Activated effector memory CD4-positive, alpha-beta T cell treated with anti-CD3 and anti-CD28 coated beads, Interleukin-2, amount 50 U/mL, for 16 hours (primary cell): Measurements from ENCODE around the gene WDR5.
"Not testable (repeated sequence)": the region's sequence is repeated elsewhere in the genome, so short reads cannot be mapped to it uniquely, and the experiment has no call there.

Source experiments
- DNase-seq: peaks from one replicate; pipeline ENCODE4 v3.0.0-alpha.2; 2020

Gene WDR5

DNA sequence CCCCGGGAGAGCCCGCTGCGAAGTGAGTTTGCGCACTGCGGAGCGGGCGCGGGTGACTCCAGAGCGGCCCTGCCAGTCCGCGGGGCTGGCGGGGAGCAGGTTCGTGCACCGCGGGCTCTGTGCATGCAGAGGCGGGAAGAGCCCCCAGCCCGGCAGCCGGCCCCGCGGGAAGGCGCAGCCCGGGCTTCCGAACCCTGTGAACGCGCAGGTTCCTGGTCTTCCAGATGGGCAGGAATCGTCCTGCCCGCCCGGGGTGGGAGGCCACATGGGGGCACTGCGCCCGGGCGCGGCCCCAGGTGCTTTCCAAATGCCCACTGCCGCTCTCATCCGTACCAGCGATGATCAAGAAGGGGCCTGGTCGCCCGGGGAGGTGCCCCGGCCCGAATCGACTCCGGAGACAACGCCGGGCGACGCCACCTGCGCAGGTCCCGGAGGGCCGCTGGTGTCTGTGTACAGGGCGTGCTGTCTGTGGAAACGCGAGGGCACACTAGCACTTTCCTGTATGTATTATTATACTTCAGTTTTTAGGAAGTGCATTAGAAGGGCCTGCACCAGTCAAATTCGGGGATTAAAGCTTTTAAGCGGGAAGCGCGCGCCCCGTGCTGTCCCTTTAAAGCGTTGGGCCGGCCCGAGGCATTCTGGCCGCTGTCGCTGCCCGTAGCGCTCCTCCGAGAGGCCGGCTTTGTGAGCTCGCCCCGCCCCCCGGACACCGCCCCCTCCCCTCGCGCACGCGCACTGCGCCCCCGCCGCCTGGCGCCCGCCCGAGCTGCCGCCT is at the start of gene WDR5:
TSS of gene WDR5 (plus strand) at position 740 of the 775 bp plus-strand sequence. CDS start 3,796 bp downstream, outside the sequence.
- DNase-seq, result peak; percentile 96

DNA sequence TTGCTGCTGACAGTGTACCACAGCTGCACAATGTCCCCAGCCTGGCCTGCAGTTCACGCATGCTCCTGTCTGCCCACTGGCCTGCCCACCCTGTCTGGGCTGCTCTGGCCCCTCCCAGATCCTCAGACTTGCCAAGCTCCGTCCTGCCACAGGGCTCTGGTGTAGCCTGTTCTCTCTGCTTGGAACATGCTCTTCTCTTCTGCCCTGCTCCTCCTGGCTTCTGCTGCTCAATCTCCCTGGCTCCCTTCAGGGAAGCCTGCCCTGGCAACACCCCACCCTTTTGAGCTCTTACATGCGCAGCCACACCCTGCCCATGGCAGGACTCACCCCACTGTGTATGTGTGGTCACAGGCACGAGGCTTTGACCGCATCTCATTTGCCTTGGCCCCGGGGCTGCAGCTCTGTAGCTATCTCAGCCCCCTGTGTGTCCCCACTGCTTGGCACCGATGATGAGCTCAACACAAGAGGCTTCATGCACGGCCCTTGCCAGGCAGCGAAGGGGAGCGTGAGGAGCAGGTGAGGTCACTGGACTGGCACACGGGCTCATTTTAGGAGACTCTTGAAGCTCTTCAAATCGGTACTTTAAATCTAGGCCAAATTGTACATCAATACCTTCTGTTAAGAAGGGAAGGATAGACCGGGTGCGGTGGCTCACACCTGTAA is 47.7 kb upstream of the WDR5 start:
- DNase-seq, result no peak

DNA sequence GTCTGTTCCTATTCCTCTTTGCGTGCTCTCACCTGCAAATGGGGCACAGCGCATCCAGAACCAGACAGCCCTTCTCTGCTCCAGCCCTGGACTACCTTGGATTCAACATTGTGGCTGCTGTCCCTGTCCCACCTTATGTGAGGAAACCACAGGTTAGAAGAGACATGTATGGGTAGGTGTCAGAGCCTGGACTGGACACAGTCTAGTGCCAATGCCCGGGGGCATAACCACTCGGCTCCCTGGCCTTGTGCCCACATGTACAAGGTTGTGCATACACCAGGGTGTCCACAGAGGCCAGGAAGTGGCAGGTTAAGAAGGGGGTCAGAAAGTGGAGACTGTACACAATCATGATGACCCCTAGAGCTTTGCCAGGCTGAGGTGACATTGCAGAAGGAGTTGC is 45.9 kb upstream of the WDR5 start:
- DNase-seq, result no peak

DNA sequence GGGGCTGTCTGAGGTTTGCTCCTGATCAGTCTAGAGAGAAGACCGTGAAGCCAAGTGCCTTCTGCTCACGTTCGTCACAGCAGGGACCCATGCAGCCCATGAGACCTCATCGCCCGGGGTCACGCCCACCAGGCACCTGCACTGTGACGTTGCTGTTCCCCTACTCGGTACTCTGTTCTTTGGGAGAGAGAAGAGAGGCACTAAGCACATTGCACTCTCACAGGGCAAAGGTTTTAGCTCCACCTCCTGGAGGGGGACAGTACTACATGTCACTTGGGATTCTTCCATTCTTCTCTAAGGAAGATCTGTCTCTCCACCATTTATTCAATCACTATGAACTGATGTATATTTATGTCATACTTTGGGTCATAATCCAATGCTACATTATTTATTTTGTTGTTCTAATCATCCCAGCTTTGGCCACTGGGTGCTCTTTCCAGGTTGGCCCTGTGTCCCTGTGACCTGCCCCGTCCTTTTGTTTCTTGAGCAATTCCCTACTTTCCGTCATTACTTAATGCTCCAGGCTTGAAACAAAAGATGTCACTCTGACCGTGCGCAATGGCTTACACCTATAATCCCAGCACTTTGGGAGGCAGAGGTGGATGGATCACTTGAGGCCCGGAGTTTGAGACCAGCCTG is 36.6 kb upstream of the WDR5 start:
- DNase-seq, result peak; percentile 73

DNA sequence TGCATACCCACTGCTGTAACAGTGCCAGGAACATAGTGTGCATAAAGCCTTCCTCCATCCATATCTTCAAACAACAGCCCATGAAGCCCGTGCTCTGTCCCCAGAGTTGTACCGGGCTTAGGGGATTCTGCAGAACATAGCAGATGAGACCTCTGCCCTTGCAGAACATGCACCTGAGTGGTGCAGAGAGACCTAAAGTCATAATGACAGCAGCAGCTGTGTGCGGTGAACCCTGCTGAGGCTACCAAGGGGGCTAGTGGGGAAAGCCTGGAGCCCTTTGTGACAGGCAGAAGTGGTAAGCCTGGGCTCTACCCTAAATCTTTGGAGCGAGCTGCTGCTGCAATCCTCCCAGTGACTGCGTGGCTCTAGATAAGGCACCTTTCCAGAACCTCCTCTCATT is 35.8 kb upstream of the WDR5 start:
- no peak for DNase-seq

DNA sequence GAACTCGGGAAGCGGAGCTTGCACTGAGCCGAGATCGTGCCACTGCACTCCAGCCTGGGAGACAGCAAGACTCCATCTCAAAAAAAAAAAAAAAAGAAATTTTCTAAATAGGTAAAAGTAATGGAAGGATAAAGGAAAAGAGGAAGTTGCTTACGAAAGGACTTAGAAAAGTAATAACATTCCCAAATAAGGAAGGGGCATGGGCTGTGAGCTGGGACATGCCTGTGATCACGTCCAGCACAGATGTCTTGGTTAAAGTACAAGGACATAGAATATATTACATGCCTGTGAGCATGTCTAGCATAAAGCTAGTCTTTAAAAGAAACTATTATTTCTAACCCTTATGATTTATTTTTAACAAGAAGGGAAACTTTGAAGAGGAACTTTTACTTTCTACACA is 34.7 kb upstream of the WDR5 start:
- not testable (repeated sequence) for DNase-seq

DNA sequence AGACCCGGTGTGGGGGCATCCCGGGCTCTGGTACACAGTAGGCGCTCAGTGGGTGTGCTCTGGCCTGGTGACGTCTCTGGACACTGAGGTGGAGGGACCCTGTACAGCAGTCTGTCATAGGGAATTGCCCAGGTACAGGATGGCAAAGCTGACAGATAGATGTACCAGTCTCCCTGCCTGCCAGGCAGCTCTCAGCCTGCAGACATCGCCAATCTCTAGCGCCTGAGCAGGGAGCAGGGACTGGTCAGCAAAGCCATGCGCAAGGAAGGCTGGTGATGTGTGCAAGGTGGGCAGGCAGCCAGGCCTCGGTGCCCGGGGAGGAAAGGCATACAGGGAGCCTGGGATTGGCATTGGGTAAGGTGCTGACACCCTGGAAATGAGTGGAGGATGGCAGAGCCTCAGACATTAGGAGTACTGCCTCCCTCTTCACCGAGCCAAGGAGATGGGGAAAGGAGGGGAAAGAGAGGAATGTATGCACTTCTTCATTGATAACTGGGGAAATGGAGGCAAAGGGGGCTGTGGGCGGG is 34.2 kb upstream of the WDR5 start:
- no peak for DNase-seq

DNA sequence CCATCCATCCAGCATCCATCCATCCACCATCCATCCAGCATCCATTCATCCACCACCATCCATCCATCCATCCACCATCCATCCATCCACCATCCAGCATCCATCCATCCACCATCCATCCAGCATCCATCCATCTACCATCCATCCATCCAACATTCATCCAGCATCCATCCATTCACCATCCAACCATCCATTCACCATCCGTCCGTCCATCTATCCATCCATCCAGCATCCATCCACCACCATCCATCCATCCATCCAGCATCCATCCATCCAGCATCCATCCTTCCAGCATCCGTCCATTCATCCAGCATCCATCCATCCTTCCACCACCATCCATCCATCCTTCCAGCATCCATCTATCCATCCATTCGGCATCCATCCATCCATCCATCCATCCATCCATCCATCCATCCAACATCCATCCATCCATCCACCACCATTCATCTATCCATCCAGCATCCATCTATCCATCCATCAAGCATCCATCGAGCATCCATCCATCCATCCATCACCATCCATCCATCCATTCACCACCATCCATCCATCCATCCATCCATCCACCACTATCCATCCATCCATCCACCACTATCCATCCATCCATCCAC is 32.4 kb upstream of the WDR5 start:
- peak; percentile 6 for DNase-seq

DNA sequence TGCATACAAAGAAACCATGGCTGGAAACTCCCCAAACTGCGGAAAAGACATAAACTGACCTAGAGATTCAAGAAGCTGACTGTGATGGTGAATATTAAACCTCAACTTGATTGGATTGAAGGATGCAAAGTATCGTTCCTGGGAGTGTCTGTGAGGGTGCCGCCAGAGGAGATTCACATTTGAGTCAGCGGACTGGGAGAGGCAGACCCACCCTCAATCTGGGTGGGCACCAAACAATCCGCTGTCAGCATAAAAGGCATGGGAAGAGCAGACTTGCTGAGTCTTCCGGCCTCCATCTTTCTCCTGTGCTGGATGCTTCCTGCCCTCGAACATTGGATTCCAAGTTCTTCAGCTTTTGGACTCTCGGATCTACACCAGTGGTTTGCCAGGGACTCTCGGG is 24.8 kb upstream of the WDR5 start:
- DNase-seq, result no peak

DNA sequence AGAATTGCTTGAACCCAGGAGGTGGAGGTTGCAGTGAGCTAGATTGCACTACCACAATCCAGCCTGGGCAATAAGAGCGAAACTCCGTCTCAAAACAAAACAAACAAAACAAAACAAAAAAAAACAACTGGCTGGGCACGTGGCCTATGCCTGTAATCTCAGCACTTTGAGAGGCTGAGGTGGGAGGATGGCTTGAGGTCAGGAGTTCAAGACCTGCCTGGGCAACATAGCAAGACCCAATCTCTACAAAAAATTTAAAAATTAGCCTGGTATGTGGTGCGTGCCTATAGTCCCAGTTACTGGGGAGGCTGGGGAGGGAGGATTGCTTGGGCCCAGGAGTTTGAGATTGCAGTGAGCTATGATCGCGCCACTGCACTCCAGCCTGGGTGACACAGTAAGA is 23.3 kb upstream of the WDR5 start:
- no peak for DNase-seq

DNA sequence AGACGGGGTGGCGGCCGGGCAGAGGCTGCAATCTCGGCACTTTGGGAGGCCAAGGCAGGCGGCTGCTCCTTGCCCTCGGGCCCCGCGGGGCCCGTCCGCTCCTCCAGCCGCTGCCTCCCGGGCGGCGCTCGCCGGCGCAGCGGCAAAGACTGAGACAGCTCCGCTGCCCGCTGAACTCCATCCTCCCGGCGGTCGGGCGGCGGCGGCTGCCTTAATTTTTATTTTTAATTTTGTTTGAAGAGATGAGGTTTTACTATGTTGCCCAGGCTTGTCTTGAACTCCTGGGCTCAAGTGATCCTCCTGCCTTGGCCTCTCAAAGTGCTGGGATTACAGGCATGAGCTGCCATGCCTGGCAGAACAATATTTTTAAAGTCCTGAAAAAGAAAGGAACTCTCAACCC is 16.9 kb upstream of the WDR5 start:
- DNase-seq, result not testable (repeated sequence)

DNA sequence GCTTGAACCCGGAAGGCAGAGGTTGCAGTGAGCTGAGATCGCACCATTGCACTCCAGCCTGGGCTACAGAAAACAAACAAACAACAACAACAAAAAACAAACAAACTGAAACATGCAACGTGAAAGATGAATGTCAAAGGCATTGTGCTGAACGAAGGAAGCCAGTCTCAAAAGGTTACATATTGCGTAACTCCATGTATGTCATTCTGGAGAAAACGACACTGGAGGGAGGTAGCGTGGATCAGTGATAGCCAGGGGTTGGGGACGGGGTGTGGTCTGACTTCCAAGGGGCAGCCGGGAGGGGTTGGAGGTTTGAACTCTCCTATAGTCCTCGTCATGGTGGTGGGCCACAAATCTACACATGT is 12.1 kb upstream of the WDR5 start:
- DNase-seq, result no peak

DNA sequence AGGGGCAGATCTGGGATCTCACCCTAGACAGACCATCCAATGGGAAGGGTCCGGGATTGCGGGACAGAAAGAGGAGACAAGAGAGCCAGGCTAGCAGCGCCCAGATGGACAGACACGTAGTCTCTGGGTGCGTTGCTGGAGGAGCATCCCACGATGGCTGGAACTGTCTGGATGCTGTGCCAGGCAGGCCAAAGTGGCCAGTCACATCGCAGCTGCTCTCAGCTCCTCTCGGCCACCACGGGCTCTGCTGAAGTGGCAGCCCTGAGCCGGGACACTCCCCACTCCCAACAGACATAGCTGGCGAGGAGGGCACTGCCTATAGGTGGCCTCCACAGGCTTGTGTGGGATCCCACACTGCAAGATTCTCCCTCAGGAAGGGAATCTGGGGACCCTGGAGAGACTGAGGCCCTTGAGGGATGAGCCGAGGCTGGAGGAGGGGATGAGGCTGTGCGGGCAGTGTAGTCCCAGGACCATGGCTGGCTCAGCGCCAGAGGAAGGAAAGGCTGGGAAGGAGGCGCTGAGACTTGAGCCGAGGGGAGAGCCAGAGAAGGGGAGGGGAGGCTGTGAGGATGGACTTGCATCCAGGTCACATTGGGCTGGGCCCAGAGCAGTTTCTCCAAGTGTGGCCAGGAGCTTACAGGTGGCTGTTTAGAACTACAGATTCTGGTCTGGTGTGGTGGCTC is 10.3 kb upstream of the WDR5 start:
- no peak for DNase-seq

DNA sequence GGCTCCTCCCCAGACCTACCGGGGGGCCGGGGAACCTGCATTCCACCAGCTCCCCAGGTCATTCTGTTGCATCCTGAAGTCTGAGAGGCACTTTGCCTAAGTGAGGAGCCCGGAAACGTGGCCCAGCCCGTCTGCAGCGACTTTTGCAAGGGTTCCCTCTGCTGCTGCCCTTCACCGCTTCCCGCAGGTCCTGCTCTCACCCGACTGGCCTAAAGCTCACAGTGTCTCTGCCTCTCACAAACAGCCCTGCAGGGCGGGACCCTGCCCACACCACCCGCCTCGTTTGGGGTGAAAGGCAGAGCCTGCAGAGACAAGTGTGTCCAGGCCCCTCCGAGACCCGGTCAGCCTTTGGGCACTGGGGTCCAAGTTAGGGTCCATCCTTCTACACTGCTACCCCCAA is 9.5 kb upstream of the WDR5 start:
- no peak for DNase-seq

DNA sequence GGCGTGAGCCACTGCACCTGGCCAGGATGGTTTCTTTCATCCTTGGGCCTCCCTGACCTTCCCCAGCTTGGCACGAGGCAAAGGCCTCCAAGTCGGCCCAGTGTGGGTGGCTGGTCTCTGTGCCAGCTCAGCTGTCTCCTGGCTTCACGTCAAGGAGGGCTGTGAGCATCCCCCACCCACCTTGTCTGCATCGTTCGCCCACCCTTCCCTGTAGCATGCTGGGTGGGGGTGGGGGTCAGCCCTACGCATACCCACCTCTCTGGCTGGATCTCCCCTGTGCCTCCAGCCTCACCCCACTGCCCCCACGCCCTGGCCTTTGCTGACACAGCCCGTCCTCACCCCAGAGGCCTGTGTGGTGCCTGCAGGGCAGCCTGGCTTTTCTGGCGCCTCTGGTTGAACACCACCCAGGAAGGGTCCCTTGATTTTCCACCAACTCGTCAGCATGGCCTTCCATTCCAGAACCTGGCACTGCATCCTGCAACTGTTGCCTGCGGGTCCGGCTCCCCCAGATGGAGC is 8.8 kb upstream of the WDR5 start:
- DNase-seq, result no peak

DNA sequence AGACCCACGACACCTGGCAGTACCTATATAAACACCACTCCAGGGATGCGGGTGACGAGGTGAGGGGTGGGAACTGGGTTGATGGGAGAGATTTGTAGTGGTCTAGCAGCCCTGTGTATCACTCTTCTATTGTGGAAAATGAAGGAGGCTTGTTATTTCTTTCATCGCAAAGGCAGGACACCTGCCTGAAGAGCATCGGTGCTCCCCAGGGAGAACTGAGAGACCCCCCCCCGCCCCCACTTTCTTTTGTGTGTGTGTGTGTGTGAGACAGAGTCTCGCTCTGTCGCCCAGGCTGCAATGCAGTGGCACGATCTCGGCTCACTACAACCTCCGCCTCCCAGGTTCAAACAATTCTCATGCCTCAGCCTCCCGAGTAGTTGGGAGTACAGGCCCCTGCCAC is 8.3 kb upstream of the WDR5 start:
- DNase-seq, result no peak

DNA sequence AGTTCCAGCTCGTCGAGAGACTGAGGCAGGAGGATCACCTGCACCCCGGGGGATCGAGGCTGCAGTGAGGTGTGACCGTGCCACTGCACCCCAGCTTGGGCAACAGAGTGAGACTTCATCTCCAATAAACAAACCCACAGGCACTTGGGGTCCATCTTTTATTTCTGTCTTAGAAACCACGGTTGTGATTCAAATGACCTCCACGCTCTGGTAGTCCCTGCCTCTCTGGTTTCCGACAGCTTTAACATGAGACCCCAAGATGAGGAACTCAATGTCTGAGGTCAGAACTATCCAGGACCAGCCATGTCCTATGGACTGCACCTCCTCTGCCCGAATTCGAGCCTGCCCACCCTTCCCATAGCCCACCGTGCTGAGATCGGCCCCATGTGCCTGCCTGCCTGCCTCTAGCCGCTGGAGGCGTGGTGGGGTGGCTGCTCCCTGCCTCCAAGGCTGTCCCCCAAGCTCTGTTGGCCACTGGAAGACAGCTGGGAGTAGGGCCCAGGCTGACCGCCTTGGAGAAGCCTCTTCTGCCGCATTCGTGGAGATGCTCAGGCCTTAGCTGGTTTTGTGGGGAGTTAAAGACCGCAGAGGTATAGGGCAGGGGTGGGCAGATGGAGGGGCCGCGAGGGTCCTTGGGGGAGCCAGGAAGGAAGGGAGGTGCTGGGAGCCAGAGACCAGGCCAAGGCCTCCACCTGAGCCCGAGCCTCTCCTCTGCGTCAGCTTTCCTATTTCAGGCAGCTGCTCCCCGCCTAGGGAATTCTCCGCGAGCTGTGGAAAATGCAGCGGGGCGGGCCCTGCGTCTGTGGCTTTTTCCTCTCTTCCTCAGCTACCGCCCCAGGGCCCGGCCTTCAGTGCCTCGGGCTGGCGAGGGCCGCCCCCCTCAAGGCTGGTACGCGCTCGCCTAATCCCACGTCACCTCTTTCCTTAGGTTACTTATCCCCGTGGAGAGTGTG is 6.9 kb upstream of the WDR5 start:
- no peak for DNase-seq

DNA sequence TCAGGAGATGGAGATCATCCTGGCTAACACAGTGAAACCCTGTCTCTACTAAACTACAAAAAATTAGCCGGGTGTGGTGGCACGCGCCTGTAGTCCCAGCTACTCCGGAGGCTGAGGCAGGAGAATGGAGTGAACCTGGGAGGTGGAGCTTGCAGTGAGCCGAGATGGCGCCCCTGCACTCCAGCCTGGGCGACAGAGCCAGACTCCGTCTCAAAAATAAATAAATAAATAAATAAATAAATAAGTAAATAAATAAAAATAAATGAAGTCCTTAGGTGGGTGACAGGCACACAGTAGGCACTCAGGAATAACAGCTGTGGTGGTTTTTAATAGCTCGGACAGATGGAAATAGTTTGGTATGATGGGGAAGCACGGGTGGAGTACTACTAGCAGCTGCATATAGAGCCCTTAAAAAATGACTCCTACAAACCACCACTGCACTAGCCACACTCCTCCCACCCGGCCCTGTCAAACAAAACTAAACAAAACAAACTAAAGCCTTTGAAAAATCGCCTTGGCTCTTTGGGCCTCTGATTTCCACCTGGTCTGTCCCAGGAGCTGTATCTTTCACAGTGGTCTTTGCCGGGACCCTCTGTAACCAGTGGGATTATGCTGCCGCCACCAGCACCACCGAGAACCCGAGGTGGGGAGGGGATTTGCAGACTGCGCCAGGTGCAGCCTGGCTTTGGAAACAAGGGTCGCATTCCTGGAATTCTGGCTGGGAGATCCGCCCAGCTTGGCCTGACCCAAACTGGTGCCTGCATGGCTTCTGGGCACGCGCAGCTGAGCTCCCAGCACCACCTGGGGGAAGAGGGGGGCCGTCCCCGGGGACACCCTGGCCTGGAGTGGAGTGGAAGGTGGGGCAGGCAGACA is 5.1 kb upstream of the WDR5 start:
- DNase-seq, result no peak

DNA sequence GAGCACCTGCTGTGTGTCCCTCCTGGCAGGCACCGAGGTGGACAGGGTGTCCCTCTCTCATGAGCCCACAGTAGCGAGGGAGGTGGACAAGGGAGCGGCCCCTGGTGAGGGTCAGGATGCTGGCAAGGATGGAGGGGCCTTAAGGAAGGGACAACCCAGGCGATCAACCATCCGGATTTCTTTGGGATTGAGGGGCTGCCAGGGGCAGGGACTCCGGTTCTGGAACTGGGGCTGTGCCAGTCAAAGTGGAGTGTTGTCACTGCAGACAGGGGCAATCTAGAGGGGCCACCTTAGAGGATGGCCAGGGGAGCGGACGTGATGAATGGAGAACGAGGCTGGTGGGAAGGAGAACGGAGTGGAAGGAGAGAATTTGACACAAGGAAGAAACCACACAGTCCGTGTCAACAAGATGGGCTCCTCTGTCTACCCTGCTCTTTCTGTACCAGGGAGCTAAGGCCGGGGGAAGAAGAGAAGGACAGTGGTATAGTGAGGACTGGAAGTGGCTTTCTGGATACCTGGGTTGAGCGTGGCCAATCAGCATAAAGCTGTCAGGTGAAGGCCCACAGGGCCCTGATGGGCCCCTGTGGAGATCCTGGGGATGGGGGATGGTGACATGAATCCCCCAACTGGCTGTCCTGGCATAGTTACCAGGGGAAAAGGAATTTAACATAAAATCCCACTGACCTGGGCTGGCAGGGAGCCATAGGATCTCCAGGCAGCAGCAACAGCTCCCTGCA is 4.2 kb upstream of the WDR5 start:
- DNase-seq, result no peak
